NCI-H510A treated with DMSO at 0.1 percent for 48 hours (cell line): Measurements from ENCODE around the gene SLC30A5.
"Not testable (repeated sequence)": the region's sequence is repeated elsewhere in the genome, so short reads cannot be mapped to it uniquely, and the experiment has no call there.

Experiments used
- DNase-seq: peaks from one replicate; lab custom pipeline; 2025; lab: John Stamatoyannopoulos, UW

The SLC30A5 gene

DNA sequence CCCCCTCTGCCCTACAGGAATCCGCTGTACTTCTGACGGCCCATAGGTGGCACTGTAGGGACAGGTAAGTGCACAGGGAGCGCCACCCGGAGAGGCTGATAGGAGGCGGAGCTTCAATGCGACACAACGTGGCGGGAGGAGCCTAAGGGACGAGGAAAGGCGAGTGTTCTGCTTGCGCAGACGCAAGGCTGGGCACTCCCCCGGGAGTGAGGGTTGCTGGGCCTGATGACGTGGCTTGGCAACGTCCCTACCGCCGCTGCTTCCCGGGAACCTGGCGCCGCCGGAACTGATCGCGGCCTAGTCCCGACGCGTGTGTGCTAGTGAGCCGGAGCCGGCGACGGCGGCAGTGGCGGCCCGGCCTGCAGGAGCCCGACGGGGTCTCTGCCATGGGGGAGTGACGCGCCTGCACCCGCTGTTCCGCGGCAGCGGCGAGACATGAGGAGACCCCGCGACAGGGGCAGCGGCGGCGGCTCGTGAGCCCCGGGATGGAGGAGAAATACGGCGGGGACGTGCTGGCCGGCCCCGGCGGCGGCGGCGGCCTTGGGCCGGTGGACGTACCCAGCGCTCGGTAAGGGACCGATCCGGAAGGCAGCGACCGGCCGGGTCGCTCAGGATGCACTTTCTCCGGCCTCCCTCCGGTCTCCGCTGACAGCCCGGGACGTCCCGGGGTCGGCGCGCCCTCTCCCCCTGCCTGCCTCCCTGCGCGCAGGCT is at the start of gene SLC30A5:
SLC30A5 (plus strand) TSS at position 244 of the 712 bp plus-strand sequence; CDS start at position 486, 242 bp downstream.
- DNase-seq = peak; percentile 95

DNA sequence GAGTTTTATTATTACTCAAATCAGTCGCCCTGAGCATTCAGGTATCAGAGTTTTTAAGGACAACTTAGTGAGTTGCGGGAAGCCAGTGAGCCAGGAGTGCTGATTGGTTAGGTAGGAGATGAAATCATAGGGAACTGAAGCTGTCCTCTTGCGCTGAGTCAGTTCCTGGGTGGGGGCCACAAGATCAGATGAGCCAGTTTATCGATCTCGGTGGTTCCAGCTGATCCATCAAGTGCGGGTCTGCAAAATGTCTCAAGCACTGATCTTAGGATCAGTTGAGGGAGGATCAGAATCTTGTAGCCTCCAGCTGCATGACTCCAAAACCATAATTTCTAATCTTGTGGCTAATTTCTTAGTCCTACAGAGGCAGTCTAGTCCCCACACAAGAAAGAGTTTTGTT is 48.6 kb upstream of the SLC30A5 start:
- DNase-seq = not testable (repeated sequence)

DNA sequence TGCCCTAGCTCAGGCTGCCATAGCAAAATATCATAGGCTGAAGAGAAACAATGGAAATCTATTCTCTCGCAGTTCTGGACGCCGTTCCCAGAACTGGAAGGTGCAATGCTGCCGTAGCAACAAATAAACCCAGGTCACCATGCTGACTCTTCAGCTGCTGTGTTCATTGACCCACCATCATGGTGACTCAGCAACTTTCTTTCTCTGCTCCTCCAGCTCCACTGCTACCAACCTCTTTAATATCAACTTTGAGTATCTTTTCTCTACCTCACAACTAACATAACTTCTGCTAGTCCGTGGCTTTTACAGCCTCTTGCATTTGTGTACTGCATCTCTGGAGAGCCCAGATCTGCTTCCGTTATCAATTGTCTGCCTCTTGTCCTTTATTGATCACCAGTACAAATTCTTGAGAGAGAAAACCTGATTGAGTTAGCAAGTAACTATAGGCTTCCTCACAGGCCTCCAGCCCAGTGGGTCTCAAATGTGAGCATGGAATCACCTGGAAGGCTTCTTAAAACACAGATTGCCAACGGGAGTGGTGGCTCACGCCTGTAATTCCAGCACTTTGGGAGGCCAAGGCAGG is 47.3 kb upstream of the SLC30A5 start:
- peak; percentile 2 for DNase-seq

DNA sequence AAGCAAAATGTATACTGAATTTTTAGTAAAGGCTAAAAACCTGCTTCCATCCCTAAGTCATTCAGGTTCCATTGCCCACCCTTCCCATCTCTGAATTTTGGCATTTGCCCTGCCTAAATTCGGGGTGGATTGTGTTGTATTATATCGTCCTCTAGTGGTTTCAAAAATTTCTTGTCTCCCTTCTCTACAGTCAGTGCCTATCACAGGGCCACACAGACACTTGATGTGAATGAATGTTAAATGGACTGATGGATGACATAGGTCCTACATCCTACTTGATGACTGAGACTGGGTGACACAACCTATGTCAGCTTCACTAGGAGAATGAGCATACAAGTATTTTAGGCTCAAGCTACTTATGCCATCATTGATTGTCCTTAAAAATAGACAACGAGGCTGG is 45.6 kb upstream of the SLC30A5 start:
- no peak for DNase-seq

DNA sequence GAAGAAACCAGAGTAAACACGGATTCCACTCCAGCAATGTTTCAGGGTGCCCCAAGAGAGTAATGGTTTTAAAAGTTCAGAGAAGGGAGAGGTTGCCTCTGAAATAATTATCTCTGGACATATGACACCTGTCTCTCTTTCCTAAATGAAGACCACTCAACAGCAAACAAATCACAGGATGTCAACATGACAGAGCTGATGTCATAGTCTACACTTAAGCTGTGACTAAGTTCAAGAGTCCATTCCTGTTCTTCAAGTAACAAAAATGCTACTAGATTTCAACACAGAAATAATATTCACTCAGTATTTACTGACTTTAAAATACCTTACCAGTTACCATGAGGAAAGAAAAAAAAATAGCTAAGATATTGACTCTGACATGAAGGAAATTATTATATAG is 44.7 kb upstream of the SLC30A5 start:
- peak; percentile 22 for DNase-seq

DNA sequence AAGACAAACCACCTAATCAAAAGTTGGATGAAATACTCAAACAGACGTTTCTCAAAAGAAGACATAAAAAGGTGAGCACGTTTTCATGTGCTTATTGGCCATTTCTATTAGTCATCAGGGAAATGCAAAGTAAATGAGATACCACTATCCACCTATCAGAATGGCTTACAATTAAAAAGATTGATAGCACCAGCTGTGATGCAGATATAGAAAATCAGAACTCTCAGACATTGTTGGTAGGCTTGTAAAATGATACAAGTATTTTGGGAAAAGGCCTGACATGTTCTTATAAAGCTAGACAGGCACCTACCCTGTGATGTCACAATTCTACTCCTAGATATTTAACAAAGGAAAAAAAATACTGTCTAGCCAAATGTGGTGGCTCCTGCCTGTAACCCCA is 44.0 kb upstream of the SLC30A5 start:
- peak; percentile 4 for DNase-seq

DNA sequence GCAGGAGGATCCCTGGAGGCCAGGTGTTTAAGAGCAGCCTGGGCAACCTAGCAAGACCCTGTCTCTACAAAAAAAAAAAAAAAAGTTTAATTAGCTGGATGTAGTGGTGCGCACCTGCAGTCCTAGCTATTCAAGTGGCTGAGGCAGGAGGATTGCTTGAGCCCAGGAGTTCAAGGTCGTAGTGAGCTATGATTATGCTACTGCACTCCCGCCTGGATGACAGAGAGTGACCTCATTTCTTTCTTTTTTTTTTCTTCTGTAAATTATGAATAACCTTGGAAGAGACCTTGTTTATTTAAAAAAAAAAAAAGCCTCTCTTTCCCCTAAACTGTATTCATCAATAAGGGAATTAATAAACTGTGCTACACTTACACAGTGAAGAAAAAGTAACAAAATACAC is 43.6 kb upstream of the SLC30A5 start:
- no peak for DNase-seq

DNA sequence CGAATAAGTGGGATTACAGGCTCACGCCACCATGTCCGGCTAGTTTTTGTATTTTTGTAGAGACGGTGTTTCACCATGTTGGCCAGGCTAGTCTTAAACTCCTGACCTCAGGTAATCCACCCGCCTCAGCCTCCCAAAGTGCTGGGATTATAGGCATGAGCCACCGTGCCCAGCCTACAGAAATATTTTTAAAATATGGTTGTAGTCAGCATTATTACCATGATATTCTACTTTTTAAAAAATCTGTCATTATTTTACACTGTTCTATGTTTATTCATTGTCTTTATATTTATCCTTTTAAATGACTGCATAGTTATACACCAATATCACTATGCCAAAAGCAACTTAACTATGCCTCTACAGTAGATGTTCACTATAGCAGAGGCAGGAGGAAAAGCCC is 41.6 kb upstream of the SLC30A5 start:
- DNase-seq = no peak

DNA sequence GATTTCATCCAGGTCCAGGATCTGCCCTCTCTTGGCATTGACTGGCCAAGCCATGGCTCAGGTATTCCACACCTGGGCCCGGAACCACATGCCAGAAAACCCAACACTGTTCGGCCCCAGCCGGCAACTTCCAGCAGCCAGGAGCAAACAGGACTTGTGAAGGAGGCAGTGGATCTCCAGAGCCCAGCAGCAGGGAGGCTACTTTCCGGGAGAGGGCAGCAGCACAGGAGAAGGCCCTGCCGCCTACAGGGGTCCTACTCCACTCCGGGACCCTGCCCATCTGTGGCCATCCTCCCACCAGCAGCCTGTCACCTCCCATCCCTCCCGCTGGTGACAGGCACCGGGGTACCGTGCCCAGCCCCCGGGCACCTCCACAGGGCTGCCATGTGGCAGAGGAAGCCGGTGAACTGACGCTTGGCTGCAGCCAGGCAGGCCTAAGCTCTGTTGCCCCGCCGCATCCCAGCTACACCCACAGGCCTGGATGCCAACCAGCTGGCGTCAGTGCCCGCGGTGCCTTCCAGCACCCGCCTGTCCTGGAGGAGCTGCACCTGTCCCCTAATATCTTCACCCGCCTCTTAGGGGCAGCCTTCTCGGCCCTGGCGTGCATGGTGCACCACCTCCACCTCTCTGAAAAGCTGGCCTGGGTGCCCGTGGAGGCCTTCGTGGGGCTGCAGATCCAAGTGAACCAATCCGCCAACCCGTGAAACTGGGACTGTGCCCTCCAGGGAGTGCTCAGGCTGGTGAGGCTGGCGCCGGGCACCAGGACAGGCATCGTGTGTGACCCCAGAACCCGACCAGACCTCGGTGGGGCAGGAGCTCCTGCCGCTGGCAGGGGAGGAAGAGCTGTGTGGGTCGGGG is 18.9 kb upstream of the SLC30A5 start:
- no peak for DNase-seq

DNA sequence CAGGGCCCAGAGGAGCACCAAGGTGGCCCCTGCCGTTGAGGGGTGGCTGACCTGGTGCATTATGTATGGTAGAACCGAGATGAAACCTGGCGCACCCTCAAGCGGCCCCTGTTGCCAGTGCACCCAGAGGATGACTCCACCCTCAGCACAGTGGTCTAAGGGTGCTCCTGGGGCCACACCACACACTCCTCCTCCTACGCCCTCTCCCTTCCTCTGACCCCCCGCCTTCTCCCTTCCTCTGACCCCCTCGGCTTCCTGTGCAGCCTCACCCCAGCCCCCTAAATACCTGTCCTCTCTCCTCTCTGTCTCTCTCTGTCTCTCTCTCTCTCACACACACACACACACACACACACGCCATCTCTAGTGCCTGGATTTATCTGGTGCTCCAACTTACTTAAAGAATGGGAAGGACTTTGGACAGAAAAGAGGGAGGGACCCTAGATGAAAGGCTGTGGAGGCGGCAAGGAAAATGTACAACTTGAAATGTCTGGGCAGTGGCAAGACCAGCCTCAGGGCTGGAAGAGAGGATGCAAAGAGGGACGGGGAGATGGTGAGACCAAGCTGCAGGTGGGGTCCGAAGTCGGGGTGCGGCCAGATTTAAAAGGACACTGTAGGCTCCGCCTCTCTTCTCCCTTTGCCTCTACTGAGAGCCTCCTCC is 18.2 kb upstream of the SLC30A5 start:
- DNase-seq = no peak

DNA sequence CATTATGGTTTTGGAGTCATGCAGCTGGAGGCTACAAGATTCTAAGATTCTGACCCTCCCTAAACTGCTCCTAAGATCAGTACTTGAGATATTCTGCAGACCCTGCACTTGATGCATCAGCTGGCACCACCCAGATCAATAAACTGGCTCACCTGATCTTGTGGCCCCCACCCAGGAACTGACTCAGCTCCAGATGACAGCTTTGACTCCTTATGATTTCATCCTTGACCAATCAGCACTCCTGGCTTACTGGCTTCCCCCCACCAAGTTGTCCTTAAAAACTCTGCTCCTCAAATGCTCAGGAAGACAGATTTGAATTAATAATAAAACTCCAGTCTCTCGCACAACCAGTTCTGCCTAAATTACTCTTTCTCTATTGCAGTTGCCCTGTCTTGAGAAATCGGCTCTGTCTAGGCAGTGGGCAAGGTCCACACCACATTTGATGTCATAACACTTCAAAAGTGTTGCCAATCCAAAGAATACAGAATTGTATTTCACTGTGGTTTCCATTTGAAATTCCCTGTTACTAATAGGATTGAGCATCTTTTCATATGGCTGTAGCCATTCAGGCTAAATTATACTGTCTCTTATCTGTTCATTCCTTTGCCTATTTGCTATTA is 14.8 kb upstream of the SLC30A5 start:
- DNase-seq = no peak

DNA sequence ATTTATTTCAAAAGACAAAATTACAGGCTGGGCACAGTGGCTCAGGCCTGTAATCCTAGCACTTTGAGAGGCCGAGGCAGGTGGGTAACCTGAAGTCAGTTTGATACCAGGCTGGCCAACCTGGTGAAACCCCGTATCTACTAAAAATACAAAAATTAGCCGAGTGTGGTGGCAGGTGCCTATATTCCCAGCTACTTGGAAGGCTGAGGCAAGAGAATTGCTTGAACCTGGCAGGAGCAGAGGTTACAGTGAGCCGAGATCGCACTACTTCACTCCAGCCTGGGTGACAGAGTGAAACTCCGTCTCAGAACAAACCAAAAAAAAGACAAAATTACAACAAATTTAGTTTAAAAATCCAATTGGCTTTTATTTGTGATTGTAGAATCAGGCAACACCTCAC is 14.3 kb upstream of the SLC30A5 start:
- DNase-seq = no peak

DNA sequence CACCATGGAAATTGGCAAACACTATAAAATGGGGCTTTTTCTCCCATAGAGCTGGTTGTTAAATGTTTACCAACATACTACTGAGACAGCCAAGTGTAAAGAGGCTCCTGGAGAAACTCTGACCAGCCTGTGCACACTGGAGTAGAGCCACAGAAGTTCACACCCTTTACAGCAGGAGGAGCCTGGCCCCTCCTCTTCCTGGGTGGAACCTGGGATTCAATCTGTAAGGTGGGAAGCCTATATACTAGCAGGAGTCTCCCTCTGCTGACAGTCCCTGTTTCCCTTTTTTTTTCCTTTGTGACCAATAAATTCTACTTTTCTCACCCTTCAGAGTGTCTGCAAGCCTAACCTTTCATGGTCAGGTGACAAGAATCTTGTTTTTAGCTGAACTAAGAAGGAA is 10.4 kb upstream of the SLC30A5 start:
- no peak for DNase-seq

DNA sequence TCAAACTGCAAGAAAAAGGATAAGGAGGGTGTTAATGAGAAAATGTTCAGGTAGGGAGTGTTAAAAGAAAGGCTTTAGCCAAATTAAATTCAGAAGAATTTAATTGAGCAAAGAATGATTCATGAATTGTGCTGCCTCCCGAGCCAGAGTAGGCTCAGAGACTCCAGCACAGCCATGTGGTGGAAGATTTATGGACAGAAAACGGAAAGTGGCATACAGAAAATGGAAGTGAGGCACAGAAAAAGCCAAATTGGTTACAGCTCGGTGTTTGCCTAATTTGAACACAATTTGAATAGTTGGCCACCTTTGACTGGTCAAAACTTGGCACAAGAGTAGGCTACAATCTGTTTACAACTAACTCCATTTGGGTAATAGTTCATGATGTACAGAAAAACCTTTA is 9.6 kb upstream of the SLC30A5 start:
- no peak for DNase-seq

DNA sequence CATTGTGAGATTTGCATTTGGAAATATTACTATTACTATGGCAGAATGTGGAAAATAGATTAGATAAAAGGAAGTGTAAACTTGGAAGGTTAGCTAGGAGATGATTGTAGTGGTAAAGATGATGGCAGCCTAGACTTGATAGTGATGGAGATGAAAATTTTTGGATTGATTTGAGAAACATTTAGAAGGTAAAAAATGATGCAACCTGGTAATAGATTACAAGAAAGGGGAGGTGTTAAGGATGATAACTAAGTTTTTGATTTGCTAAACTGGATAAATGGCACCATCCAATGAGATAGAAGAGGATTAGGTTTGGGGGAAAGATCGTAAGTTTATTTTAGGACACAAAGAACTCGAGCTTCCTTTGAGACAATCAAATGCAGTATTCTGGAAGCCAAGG is 8.9 kb upstream of the SLC30A5 start:
- no peak for DNase-seq

DNA sequence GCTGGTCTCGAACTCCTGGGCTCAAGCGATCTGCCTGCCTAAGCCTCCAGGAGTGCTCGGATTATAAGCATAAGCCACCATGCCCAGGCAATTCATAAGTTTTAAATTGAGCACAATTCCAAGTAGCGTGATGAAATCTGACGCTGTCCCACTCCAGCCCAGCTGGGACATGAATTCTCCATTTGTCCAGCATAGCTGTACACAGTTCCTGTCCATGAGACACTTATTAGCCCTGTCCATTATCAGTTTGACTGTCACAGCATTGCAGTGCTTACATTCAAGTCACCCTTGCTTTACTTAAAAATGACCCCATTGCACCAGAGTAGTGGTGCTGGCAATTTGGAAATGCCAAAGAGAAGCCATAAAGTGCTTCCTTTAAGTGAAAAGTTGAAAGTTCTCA is 7.6 kb upstream of the SLC30A5 start:
- no peak for DNase-seq

DNA sequence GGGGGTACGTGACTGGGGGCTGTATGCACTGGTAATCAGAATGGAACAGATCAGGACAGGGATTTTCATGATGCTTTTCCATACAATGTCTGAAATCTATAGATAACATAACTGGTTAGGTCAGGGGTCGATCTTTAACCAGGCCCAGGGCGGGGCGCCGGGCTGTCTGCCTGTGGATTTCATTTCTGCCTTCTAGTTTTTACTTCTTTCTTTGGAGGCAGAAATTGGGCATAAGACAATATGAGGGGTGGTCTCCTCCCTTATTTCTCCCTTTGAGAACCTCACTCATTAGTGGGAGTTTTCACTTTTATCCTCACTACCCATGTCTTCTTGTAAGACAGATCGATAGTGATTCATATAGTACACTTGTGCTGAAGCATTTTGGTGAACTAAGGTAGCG is 5.8 kb upstream of the SLC30A5 start:
- not testable (repeated sequence) for DNase-seq

DNA sequence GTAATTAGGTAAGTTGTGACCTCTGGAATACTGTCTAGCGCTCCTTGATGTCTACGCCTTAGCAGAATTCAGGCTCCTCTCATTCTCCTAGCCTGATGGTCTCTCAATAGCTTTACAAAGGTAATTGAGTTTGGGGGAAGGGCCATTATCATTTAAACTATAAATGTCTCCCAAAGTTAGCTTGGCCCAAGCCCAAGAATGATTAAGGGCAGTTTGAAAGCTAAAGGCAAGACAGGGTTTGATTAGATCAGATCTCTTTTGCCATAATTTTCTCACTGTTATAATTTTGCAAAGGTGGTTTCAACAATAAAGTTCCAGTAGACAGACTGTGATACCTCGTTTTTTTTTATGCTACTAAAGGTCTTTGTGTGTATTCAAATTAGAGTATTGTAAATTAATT is 3.7 kb upstream of the SLC30A5 start:
- no peak for DNase-seq

DNA sequence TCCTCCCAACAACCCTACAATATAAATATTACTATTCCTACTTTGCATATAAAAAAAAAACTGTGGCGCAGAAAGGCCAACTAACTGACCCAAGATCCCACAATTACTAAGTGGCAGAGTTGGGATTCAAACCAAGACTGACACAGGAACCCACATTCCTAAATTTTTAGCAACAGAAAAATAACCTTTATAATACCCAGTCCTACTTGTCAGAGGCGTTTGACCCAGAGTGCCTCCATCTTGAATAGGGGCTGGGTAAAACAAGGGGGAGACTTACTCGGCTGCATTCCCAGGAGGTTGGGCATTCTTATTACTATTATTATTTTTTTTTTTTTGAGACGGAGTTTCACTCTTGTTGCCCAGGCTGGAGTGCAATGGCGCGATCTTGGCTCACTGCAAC is 2.0 kb upstream of the SLC30A5 start:
- DNase-seq = no peak

DNA sequence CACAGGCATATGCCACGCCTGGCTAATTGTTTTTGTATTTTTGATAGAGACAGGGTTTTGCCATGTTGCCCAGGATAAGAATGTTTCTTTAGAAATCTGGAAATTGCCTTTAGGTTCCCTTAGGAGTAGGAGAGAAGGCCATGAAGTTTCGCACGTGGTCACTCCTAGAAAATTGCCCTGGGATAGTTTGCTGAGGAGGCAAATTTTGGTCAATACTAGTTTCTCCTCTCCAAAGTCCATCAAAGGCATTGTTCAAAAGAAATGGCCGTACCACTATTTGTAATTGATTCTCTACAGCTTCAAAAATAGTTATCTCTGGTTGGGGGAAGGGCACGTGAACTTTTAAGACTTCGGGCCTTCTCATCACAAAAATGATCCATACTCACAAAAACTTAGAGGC is 845 bp upstream of the SLC30A5 start:
- no peak for DNase-seq

DNA sequence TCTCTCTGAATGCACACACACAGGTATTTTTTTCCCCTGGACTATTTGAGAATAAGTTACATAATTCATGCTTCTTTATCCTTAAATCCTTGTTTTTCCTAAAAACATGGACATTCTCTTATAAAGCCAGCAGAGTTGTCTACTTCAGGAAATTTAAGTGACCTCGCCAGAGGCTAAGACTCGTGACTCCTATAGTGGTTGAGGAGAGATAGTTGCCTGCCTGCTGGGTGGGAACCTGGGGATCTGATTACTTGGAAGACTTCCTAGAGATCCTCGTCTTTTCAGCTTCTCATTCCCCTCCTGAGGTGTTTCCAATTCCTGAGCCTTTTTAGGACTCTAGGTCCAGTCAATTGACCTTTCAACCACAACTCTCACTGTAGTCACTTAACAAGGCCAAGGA is 5.5 kb downstream of the SLC30A5 start:
- DNase-seq = no peak

DNA sequence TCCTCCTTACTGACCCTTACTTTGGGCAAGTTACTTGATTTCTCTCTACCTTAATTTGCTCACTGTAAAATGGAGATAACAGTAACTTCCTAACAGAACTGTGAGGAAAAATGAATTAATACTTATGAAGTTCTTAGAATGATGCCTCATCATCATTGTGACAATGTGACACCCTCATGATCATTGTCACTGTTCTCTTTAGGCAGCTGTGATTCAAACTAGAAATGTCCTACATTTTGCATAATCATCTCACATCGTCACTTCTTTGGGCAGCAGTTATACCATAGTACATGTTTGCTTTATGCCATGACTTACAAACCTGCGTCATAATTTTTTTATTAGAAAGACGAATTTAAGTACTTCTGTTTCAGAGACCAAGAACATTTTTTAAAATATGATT is 9.7 kb downstream of the SLC30A5 start:
- no peak for DNase-seq
